Measurements from ENCODE around the gene CDH5.

DNA sequence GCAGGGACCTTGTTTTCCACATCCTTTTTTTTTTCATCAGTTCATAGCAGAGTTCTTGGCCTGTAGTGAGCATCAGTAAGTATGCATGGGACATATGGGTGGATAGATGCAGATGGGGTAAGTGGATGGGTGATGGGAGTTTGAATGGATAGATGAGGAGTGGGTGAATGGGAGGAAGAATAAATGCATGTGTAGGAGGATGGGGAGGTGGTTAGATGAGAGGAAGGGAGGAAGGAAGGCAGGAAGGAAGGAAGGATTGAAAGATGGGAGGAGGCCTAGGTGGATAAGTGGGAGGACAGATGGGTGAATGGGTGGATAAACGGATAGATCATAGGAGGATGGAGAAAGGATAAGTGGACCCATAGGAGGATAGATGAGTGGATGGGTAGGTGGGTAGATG is 56.7 kb downstream of the CDH5 start:
- TF ChIP-seq POLR2A (IDR thresholded peaks at IDR 0.05) = no peak
- TF ChIP-seq, protein P1, sequence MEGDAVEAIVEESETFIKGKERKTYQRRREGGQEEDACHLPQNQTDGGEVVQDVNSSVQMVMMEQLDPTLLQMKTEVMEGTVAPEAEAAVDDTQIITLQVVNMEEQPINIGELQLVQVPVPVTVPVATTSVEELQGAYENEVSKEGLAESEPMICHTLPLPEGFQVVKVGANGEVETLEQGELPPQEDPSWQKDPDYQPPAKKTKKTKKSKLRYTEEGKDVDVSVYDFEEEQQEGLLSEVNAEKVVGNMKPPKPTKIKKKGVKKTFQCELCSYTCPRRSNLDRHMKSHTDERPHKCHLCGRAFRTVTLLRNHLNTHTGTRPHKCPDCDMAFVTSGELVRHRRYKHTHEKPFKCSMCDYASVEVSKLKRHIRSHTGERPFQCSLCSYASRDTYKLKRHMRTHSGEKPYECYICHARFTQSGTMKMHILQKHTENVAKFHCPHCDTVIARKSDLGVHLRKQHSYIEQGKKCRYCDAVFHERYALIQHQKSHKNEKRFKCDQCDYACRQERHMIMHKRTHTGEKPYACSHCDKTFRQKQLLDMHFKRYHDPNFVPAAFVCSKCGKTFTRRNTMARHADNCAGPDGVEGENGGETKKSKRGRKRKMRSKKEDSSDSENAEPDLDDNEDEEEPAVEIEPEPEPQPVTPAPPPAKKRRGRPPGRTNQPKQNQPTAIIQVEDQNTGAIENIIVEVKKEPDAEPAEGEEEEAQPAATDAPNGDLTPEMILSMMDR (IDR thresholded peaks at IDR 0.05) = no peak
